HEK293 (cell line): Measurements from ENCODE around the gene PDE1C.

Experiments
- CTCF ChIA-PET: fragments of 350-600 bp; formaldehyde crosslinking; extraction: SDS; loops from one replicate; lab custom pipeline; 2021; ENCODE audit warnings: antibody characterized with exemption; lab: Yijun Ruan, JAX
- POLR2A ChIA-PET: fragments of 300-600 bp; formaldehyde crosslinking; extraction: SDS; loops from one replicate; lab custom pipeline; 2020; ENCODE audit warnings: antibody characterized with exemption, inconsistent platforms; lab: Yijun Ruan, JAX
- H3K27ac ChIP-seq: fragments of 200-500 bp; sonication (Bioruptor generic); 2 replicates; pipeline ENCODE4 v1.5.1; 2014; ENCODE audit warnings: low read depth, low read length, control low read depth, inconsistent platforms; ENCODE audit errors: extremely low read depth
- H3K36me3 ChIP-seq, 2 experiments: fragments of 200-500 bp in 1 of 2; sonication (Bioruptor generic) in 1 of 2; 1 replicate in 1 of 2; 2 replicates in 1 of 2; pipeline ENCODE4 v1.5.1; 2014 to 2017; ENCODE audit warnings: inconsistent platforms in 2 of 2, low read length in 2 of 2; ENCODE audit not compliant: control insufficient read depth in 2 of 2, insufficient read depth in 1 of 2
- H3K4me1 ChIP-seq: fragments of 200-500 bp; sonication (Bioruptor generic); 2 replicates; pipeline ENCODE4 v1.5.1; 2014; ENCODE audit warnings: mild to moderate bottlenecking, low read length, inconsistent platforms; ENCODE audit not compliant: control insufficient read depth, insufficient read depth
- H3K4me3 ChIP-seq: 2 replicates; pipeline ENCODE4 v1.5.1; 2011; ENCODE audit warnings: low read depth, mild to moderate bottlenecking, control low read depth, low read length, moderate library complexity
- H3K9me3 ChIP-seq: fragments of 200-500 bp; sonication (Bioruptor generic); 2 replicates; pipeline ENCODE4 v1.5.1; 2014; ENCODE audit warnings: low read depth, low read length, inconsistent platforms; ENCODE audit not compliant: control insufficient read depth, insufficient read depth
- BCL11A ChIP-seq: fragments of 450-650 bp; formaldehyde crosslinking; IDR thresholded peaks from 2 replicates; pipeline ENCODE4 v1.5.1; 2016; ENCODE audit warnings: low read depth, missing biosample characterization, missing genetic modification characterization
- GLI2 ChIP-seq: fragments of 450-650 bp; formaldehyde crosslinking; IDR thresholded peaks from 2 replicates; pipeline ENCODE4; 2017; ENCODE audit warnings: missing biosample characterization, missing genetic modification characterization, low read depth, borderline replicate concordance
- HOXA7 ChIP-seq: sonication (generic); formaldehyde crosslinking; IDR thresholded peaks from 2 replicates; pipeline ENCODE4 v1.8.1; 2022; ENCODE audit warnings: missing genetic modification reagents, borderline replicate concordance
- INSM2 ChIP-seq: fragments of 450-650 bp; formaldehyde crosslinking; IDR thresholded peaks from 2 replicates; pipeline ENCODE4 v1.5.1; 2016; ENCODE audit warnings: missing biosample characterization, missing genetic modification characterization
- KLF7 ChIP-seq: fragments of 450-650 bp; formaldehyde crosslinking; IDR thresholded peaks from 2 replicates; pipeline ENCODE4 v1.5.1; 2016; ENCODE audit warnings: missing biosample characterization, missing genetic modification characterization, borderline replicate concordance
- REPIN1 ChIP-seq: fragments of 450-650 bp; formaldehyde crosslinking; IDR thresholded peaks from 2 replicates; pipeline ENCODE4 v1.5.1; 2017; ENCODE audit warnings: missing biosample characterization, missing genetic modification characterization, low read depth
- SCRT2 ChIP-seq: fragments of 450-650 bp; formaldehyde crosslinking; IDR thresholded peaks from 2 replicates; pipeline ENCODE4 v1.5.1; 2016; ENCODE audit warnings: missing biosample characterization, missing genetic modification characterization
- SP7 ChIP-seq: fragments of 450-650 bp; formaldehyde crosslinking; IDR thresholded peaks from 2 replicates; pipeline ENCODE4 v1.5.1; 2016; ENCODE audit warnings: missing biosample characterization, missing genetic modification characterization
- TCF7L2 ChIP-seq: IDR thresholded peaks from 2 replicates; pipeline ENCODE4 v1.6.1; 2011; ENCODE audit warnings: low read depth, mild to moderate bottlenecking, inconsistent platforms, low read length, moderate library complexity, borderline replicate concordance
- TRIM28 ChIP-seq: IDR thresholded peaks from 2 replicates; pipeline ENCODE4 v1.6.1; 2011; ENCODE audit warnings: low read length, control low read depth, borderline replicate concordance
- YY1 ChIP-seq: fragments of 450-650 bp; formaldehyde crosslinking; IDR thresholded peaks from 2 replicates; pipeline ENCODE4 v1.5.1; 2018; ENCODE audit warnings: missing biosample characterization, missing genetic modification characterization
- ZNF214 ChIP-seq: fragments of 450-650 bp; formaldehyde crosslinking; IDR thresholded peaks from 2 replicates; pipeline ENCODE4 v1.5.1; 2017; ENCODE audit warnings: missing biosample characterization, mild to moderate bottlenecking, missing genetic modification characterization, borderline replicate concordance
- ZNF26 ChIP-seq: fragments of 450-650 bp; formaldehyde crosslinking; IDR thresholded peaks from 2 replicates; pipeline ENCODE4 v1.5.1; 2016; ENCODE audit warnings: missing biosample characterization, missing genetic modification characterization
- ZNF274 ChIP-seq, 2 experiments: fragments of 200-500 bp in 1 of 2; fragments of 450-650 bp in 1 of 2; sonication (Bioruptor generic) in 1 of 2; formaldehyde crosslinking in 1 of 2; IDR thresholded peaks; 2 replicates each; pipeline versions ENCODE4 v1.5.1 to v1.6.1; 2014 to 2016; ENCODE audit warnings: borderline replicate concordance in 1 of 2, inconsistent platforms in 1 of 2, low read length in 1 of 2, missing biosample characterization in 1 of 2, missing genetic modification characterization in 1 of 2
- ZNF449 ChIP-seq: fragments of 450-650 bp; formaldehyde crosslinking; IDR thresholded peaks from 2 replicates; pipeline ENCODE4 v1.5.1; 2017; ENCODE audit warnings: missing biosample characterization, mild to moderate bottlenecking, missing genetic modification characterization, moderate library complexity
- ZNF791 ChIP-seq: fragments of 450-650 bp; formaldehyde crosslinking; IDR thresholded peaks from 2 replicates; pipeline ENCODE4 v1.5.1; 2016; ENCODE audit warnings: missing biosample characterization, missing genetic modification characterization
- ZSCAN23 ChIP-seq: fragments of 450-650 bp; formaldehyde crosslinking; IDR thresholded peaks from 2 replicates; pipeline ENCODE4 v1.5.1; 2016; ENCODE audit warnings: missing biosample characterization, missing genetic modification characterization
- TF ChIP-seq, protein P1 (sequence below): fragments of 450-650 bp; formaldehyde crosslinking; IDR thresholded peaks from 2 replicates; pipeline ENCODE4 v1.5.1; 2017; ENCODE audit warnings: missing biosample characterization, missing genetic modification characterization

The PDE1C gene

DNA sequence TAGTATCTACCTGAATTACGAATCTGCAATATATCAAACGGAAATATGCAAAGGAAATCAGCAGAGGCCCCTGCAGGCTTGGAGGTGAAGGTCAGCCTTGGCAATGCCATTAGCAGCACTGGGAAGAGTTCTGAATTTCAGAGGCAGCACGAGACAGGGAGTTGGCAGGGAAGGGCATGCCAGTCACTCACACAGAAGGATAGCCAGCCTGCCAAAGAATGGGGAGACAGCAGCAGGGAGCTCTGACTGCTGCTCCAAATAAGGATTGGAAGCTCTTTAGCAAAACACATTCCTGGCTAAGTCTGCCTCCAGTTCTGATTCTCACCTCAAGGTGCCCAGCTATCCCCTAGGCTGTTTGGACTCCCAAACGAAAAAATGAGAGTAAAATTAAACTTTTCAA lies 188.0 kb downstream of the PDE1C start:
- no peaks in the 10 kb centered on the region for H3K36me3 ChIP-seq
- H3K4me3 ChIP-seq: no peak overlapping the region
- no peaks in the 10 kb centered on the region for H3K4me1 ChIP-seq
- POLR2A ChIA-PET: no interaction called here
- no peak for TF ChIP-seq SCRT2
- TF ChIP-seq ZSCAN23: no peak
- no peak for TF ChIP-seq TRIM28
- TF ChIP-seq HOXA7 (CRISPR knock-in tag): no peak
- no peak for TF ChIP-seq INSM2 (tag by site-specific recombination)
- TF ChIP-seq BCL11A (tag by site-specific recombination): no peak
- no peak for TF ChIP-seq GLI2
- TF ChIP-seq ZNF274 (IDR thresholded peaks at IDR 0.05; ENCODE audit: low read length): no peak
- TF ChIP-seq ZNF274 (tag by site-specific recombination; IDR thresholded peaks at IDR 0.05; ENCODE audit: borderline replicate concordance): no peak
- TF ChIP-seq, all 188 proteins: peak for 0
- CTCF ChIA-PET: no interaction called here
- H3K27ac ChIP-seq: no peak overlapping the region
- H3K9me3 ChIP-seq: no peaks in the 10 kb centered on the region

GRCh38 chr7:31878875-31879274 lies 191.3 kb downstream of the PDE1C start:
- CTCF ChIA-PET: no interaction called here
- Histone ChIP-seq H3K27ac (no peak overlapping the region), H3K4me3 (no peak overlapping the region), H3K9me3 (no peaks in the 10 kb centered on the region)
- POLR2A ChIA-PET: no interaction called here
- TF ChIP-seq, protein P1, sequence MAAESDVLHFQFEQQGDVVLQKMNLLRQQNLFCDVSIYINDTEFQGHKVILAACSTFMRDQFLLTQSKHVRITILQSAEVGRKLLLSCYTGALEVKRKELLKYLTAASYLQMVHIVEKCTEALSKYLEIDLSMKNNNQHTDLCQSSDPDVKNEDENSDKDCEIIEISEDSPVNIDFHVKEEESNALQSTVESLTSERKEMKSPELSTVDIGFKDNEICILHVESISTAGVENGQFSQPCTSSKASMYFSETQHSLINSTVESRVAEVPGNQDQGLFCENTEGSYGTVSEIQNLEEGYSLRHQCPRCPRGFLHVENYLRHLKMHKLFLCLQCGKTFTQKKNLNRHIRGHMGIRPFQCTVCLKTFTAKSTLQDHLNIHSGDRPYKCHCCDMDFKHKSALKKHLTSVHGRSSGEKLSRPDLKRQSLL (tag by site-specific recombination): no peak
- TF ChIP-seq SP7 (tag by site-specific recombination): no peak
- TF ChIP-seq, all 188 proteins: peak for 0
- no peaks in the 10 kb centered on the region for H3K36me3 ChIP-seq
- H3K4me1 ChIP-seq: no peaks in the 10 kb centered on the region

DNA sequence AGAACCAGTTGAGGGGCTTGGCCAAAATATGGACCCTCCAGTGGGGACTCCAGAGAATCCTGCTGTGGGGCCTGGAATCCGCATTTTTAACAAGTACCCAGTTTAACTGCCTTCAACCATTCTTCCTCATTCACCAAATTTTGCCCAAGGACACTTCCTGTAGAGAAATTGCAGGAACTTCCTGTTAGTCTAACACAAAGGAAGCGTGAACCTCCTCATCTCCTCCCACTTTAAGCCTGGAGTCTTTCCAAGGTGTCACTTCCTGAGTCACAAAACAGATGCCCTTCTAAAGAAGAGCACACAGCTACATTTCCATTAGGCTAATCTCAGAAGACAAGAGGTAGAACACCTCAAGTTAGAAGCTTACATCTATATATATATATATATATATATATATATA lies 194.8 kb downstream of the PDE1C start:
- no peaks in the 10 kb centered on the region for H3K36me3 ChIP-seq
- no peak overlapping the region for H3K27ac ChIP-seq
- no peaks in the 10 kb centered on the region for H3K4me1 ChIP-seq
- ChIA-PET POLR2A (no interaction called here), CTCF (no interaction called here)
- no peak overlapping the region for H3K4me3 ChIP-seq
- no peaks in the 10 kb centered on the region for H3K9me3 ChIP-seq
- no peak for TF ChIP-seq ZNF26 (tag by site-specific recombination)
- no peak for TF ChIP-seq ZNF449 (tag by site-specific recombination)
- TF ChIP-seq REPIN1 (tag by site-specific recombination): no peak
- no peak for TF ChIP-seq KLF7 (tag by site-specific recombination)
- TF ChIP-seq TCF7L2: no peak
- TF ChIP-seq ZNF214: no peak
- no peak for TF ChIP-seq ZNF791 (tag by site-specific recombination)
- TF ChIP-seq YY1 (tag by site-specific recombination): no peak
